MM.1S (cell line): ENCODE data around the gene SH2D7.

Experiments
- CTCF ChIP-seq: fragments of 300-600 bp; sonication (generic); IDR thresholded peaks from 2 replicates; pipeline ENCODE4 v1.5.1; 2016; ENCODE audit warnings: antibody characterized with exemption, low read length, mixed read lengths
- EZH2 ChIP-seq: fragments of 300-600 bp; sonication (generic); optimal IDR thresholded peaks from 2 replicates; pipeline ENCODE3; 2017; ENCODE audit warnings: low read depth, mild to moderate bottlenecking, antibody characterized with exemption, low read length, mixed read lengths

- TF ChIP-seq CTCF (no peak), EZH2 (no peak)
Measured at GRCh38 chr15:78142332-78142731, 50.0 kb downstream of the SH2D7 start.
